Limb (tissue), 2 donors: Measurements from ENCODE around the gene IPO4.
"Not testable (repeated sequence)": the region's sequence is repeated elsewhere in the genome, so short reads cannot be mapped to it uniquely, and the experiment has no call there.

ENCODE experiments used
- DNase-seq, 2 donors: peaks; one replicate each; pipeline ENCODE4 v3.0.0-alpha.2; 2016; ENCODE audit errors: extremely low spot score in 2 of 2

The IPO4 gene

GRCh38 chr14:24216876-24217275 is 28.3 kb upstream of the IPO4 start:
- DNase-seq, result not testable (repeated sequence)

- DNase-seq, result no peak
Measured at GRCh38 chr14:24216345-24216699, 27.7 kb upstream of the IPO4 start.

- peak; percentile 87 to 89 for DNase-seq
Measured at GRCh38 chr14:24215495-24216344, 27.1 kb upstream of the IPO4 start, which contains the start of gene MDP1. TSS of gene MDP1 (minus strand) at chr14:24216066. CDS start at chr14:24215955, 111 bp downstream.

GRCh38 chr14:24213866-24214662 is 25.4 kb upstream of the IPO4 start:
- DNase-seq, result no peak

- DNase-seq, result peak; percentile 94 to 96
Measured at GRCh38 chr14:24212924-24213865, 24.6 kb upstream of the IPO4 start, which contains the start of gene CHMP4A. TSS of gene CHMP4A (minus strand) at chr14:24213488. CDS start at chr14:24213439, 49 bp downstream.

- DNase-seq, result no peak
Measured at GRCh38 chr14:24211311-24211710, 22.7 kb upstream of the IPO4 start.

GRCh38 chr14:24207625-24208024 is 19.0 kb upstream of the IPO4 start:
- no peak for DNase-seq

GRCh38 chr14:24207104-24207551 is 18.5 kb upstream of the IPO4 start:
- DNase-seq, result no peak

GRCh38 chr14:24206260-24207103 is 17.9 kb upstream of the IPO4 start:
- no peak for DNase-seq

- no peak for DNase-seq
Measured at GRCh38 chr14:24204163-24205146, 15.8 kb upstream of the IPO4 start.

GRCh38 chr14:24203249-24203886 is 14.8 kb upstream of the IPO4 start:
- DNase-seq, result not testable (repeated sequence)

- not testable (repeated sequence) for DNase-seq
Measured at GRCh38 chr14:24202538-24202937, 13.9 kb upstream of the IPO4 start.

- DNase-seq, result no peak
Measured at GRCh38 chr14:24198814-24199524, 10.4 kb upstream of the IPO4 start.

GRCh38 chr14:24197056-24197450 is 8.4 kb upstream of the IPO4 start:
- no peak for DNase-seq

GRCh38 chr14:24196071-24197055 is 7.7 kb upstream of the IPO4 start:
- DNase-seq, result no peak

GRCh38 chr14:24195186-24196070 is 6.8 kb upstream of the IPO4 start, which contains the start of gene TM9SF1:
TSS of gene TM9SF1 (minus strand) at chr14:24195441. CDS start at chr14:24195019, 422 bp downstream.
- DNase-seq, result peak; percentile 85 to 92
